HUES64 (cell line): ENCODE data around the gene ADGRG1.
"Not testable (repeated sequence)": the region's sequence is repeated elsewhere in the genome, so short reads cannot be mapped to it uniquely, and the experiment has no call there.

Source experiments
- H3K27ac ChIP-seq: 2 replicates; pipeline ENCODE4 v1.7.0; 2013; ENCODE audit warnings: low read depth, low read length, inconsistent platforms
- H3K27me3 ChIP-seq: 2 replicates; pipeline ENCODE4 v1.6.1; 2013; ENCODE audit warnings: mild to moderate bottlenecking, low read length; ENCODE audit not compliant: insufficient read depth
- H3K36me3 ChIP-seq: 2 replicates; pipeline ENCODE4 v1.6.1; 2013; ENCODE audit warnings: mild to moderate bottlenecking, low read length; ENCODE audit not compliant: insufficient read depth
- H3K4me1 ChIP-seq: 2 replicates; pipeline ENCODE4 v1.6.1; 2013; ENCODE audit warnings: mild to moderate bottlenecking, low read length, moderate library complexity; ENCODE audit not compliant: insufficient read depth
- H3K4me3 ChIP-seq: 2 replicates; pipeline ENCODE4 v1.5.1; 2013; ENCODE audit warnings: mild to moderate bottlenecking, low read length, moderate library complexity
- H3K9ac ChIP-seq: 2 replicates; pipeline ENCODE4 v1.6.1; 2013; ENCODE audit warnings: mild to moderate bottlenecking, low read depth, low read length
- H3K9me3 ChIP-seq: 2 replicates; pipeline ENCODE4 v1.6.1; 2013; ENCODE audit warnings: low read depth, low read length; ENCODE audit not compliant: insufficient read depth
- WGBS: fragments of 150-250, 120-280 bp; methylation state at CpG from one replicate; pipeline ENCODE4 v1.1.7; 2013; ENCODE audit warnings: missing lambda C conversion rate; 5-methylcytosine and 5-hydroxymethylcytosine counted together

Gene ADGRG1

GRCh38 chr16:57593990-57594389 lies 34.4 kb upstream of the ADGRG1 start:
- H3K36me3 ChIP-seq, result no peaks in the 10 kb centered on the region
- H3K27me3 ChIP-seq, result no peaks in the 10 kb centered on the region
- 0 out of 2 replicates have a peak, but pooled peaks cover 4% of the 10 kb centered on the region for H3K4me1 ChIP-seq
- 100% methylated on average over 1 of the region's 1 CpG for WGBS
- H3K9me3 ChIP-seq, result no peaks in the 10 kb centered on the region; the same call in 1 of the 2 replicates
- H3K9ac ChIP-seq, result no peak overlapping the region
- no peak overlapping the region for H3K4me3 ChIP-seq
- no peak overlapping the region for H3K27ac ChIP-seq

- WGBS, result 63% methylated on average over 3 of the region's 4 CpGs
- H3K27ac ChIP-seq, result no peak overlapping the region
- H3K4me1 ChIP-seq, result 0 out of 2 replicates have a peak, but pooled peaks cover 4% of the 10 kb centered on the region
- no peaks in the 10 kb centered on the region for H3K27me3 ChIP-seq
- H3K4me3 ChIP-seq, result no peak overlapping the region
- no peak overlapping the region for H3K9ac ChIP-seq
- H3K36me3 ChIP-seq, result no peaks in the 10 kb centered on the region
- H3K9me3 ChIP-seq, result no peaks in the 10 kb centered on the region
These were observed 33.8 kb upstream of the ADGRG1 start for GRCh38 chr16:57594531-57595031.

- H3K9ac ChIP-seq, H3K4me1 ChIP-seq, H3K27me3 ChIP-seq, H3K9me3 ChIP-seq, H3K36me3 ChIP-seq, H3K27ac ChIP-seq, H3K4me3 ChIP-seq: not testable (repeated sequence)
- no CpG with 5 or more reads among the region's 4 CpGs for WGBS
These were observed 32.2 kb upstream of the ADGRG1 start for GRCh38 chr16:57596234-57596633.

GRCh38 chr16:57598437-57598836 lies 30.0 kb upstream of the ADGRG1 start:
- no peaks in the 10 kb centered on the region for H3K9me3 ChIP-seq
- H3K27ac ChIP-seq, result no peak overlapping the region
- no peak overlapping the region for H3K4me3 ChIP-seq
- H3K4me1 ChIP-seq, result no peaks in the 10 kb centered on the region
- H3K36me3 ChIP-seq, result no peaks in the 10 kb centered on the region
- H3K27me3 ChIP-seq, result no peaks in the 10 kb centered on the region
- H3K9ac ChIP-seq, result no peak overlapping the region

GRCh38 chr16:57600048-57600835 lies 28.2 kb upstream of the ADGRG1 start:
- Histone ChIP-seq H3K9me3 (no peaks in the 10 kb centered on the region), H3K4me1 (no peaks in the 10 kb centered on the region), H3K27me3 (no peaks in the 10 kb centered on the region), H3K9ac (no peak overlapping the region), H3K27ac (no peak overlapping the region), H3K36me3 (no peaks in the 10 kb centered on the region), H3K4me3 (no peak overlapping the region)
- 15% methylated on average over 12 of the region's 12 CpGs for WGBS

GRCh38 chr16:57600952-57601580 lies 27.4 kb upstream of the ADGRG1 start:
- WGBS, result 82% methylated on average over 2 of the region's 2 CpGs
- H3K9me3 ChIP-seq, result no peaks in the 10 kb centered on the region
- no peaks in the 10 kb centered on the region for H3K36me3 ChIP-seq
- H3K4me1 ChIP-seq, result no peaks in the 10 kb centered on the region
- H3K27ac ChIP-seq, result no peak overlapping the region
- H3K9ac ChIP-seq, result no peak overlapping the region
- no peak overlapping the region for H3K4me3 ChIP-seq
- H3K27me3 ChIP-seq, result no peaks in the 10 kb centered on the region

- no peak overlapping the region for H3K27ac ChIP-seq
- H3K36me3 ChIP-seq, result no peaks in the 10 kb centered on the region
- WGBS, result 88% methylated on average over 9 of the region's 10 CpGs
- H3K9me3 ChIP-seq, result no peaks in the 10 kb centered on the region
- no peaks in the 10 kb centered on the region for H3K27me3 ChIP-seq
- H3K9ac ChIP-seq, result no peak overlapping the region
- H3K4me1 ChIP-seq, result no peaks in the 10 kb centered on the region
- no peak overlapping the region for H3K4me3 ChIP-seq
These were observed 26.5 kb upstream of the ADGRG1 start for GRCh38 chr16:57601801-57602478.

GRCh38 chr16:57603115-57604024 lies 25.1 kb upstream of the ADGRG1 start:
- Histone ChIP-seq H3K9me3 (no peaks in the 10 kb centered on the region), H3K36me3 (no peaks in the 10 kb centered on the region), H3K27me3 (no peaks in the 10 kb centered on the region), H3K4me3 (no peak overlapping the region), H3K9ac (no peak overlapping the region), H3K27ac (no peak overlapping the region), H3K4me1 (0 out of 2 replicates have a peak, but pooled peaks cover 1% of the 10 kb centered on the region)
- WGBS, result 89% methylated on average over 17 of the region's 17 CpGs

- Histone ChIP-seq H3K36me3 (no peaks in the 10 kb centered on the region), H3K4me1 (0 out of 2 replicates have a peak, but pooled peaks cover 5% of the 10 kb centered on the region), H3K9me3 (no peaks in the 10 kb centered on the region), H3K27ac (no peak overlapping the region), H3K4me3 (no peak overlapping the region), H3K9ac (no peak overlapping the region), H3K27me3 (no peaks in the 10 kb centered on the region)
- 95% methylated on average over 7 of the region's 7 CpGs for WGBS
These were observed 24.3 kb upstream of the ADGRG1 start for GRCh38 chr16:57604177-57604576.

- Histone ChIP-seq H3K36me3 (no peaks in the 10 kb centered on the region), H3K4me1 (0 out of 2 replicates have a peak, but pooled peaks cover 5% of the 10 kb centered on the region), H3K27me3 (no peaks in the 10 kb centered on the region), H3K27ac (no peak overlapping the region), H3K9ac (no peak overlapping the region), H3K4me3 (no peak overlapping the region), H3K9me3 (no peaks in the 10 kb centered on the region)
- 91% methylated on average over 4 of the region's 4 CpGs for WGBS
These were observed 22.1 kb upstream of the ADGRG1 start for GRCh38 chr16:57606147-57606846.
